ENCODE measurements around the gene TBC1D16.

TBC1D16 gene

DNA sequence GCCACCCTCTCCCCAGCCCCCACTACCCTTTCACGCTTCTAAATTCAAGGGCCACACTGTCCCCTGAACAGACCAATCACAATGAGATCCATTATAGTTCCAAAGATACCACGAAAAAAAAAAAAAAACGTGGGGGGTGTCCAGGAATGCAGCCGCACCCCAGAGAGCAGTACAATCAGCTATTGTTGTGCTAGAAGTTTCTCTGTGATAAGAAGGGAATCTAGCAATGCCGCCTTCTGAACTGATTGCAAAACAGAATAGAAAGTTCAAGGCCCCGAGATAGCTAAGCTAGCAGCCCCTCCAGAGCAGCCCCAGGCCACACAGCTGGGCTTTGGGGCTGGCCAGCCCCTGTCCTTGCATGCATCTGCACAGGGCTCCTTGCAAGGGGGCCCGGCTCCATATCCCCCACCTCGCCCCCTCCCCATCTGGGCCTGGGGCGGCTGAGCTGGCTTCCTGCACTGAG lies 109.5 kb downstream of the TBC1D16 start:
- DNase-seq (ENCODE audit: low spot score) = peak; percentile 61

DNA sequence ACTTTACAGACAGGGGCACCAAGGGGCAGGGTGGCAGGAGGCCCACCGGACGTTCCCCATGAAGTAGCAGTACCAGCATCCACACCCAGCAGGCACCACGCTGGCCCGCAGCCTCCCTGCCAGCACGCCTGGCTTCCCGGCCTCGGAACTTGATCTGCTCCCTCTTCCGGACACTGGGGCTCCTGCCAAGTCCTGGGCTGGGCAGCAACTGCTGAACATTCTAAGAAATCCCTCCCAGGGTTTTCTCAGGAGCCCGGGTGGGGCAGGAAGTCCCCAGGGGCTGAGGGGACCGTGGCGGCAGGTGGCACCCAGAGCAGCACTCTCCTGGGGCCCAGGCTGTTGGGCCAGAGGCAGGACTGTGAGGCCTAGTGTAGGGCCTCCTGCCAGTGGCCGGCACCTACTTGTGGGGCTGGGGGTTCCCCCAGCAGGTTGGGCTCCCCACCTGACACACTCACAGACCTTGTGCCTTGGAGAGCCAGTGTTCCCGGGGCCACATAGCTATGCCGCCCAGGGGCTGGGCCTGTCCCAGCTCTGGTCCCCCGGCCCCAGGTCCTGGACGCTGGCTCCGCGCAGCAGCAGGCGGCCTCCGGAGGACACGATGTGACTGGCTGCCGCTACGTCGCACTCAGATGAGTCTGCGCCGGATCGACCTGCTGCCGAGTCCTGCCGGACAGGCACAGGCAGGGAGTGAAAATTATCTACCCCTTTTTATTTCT lies 110.3 kb downstream of the TBC1D16 start:
- peak; percentile 82 for DNase-seq (ENCODE audit: low spot score)

DNA sequence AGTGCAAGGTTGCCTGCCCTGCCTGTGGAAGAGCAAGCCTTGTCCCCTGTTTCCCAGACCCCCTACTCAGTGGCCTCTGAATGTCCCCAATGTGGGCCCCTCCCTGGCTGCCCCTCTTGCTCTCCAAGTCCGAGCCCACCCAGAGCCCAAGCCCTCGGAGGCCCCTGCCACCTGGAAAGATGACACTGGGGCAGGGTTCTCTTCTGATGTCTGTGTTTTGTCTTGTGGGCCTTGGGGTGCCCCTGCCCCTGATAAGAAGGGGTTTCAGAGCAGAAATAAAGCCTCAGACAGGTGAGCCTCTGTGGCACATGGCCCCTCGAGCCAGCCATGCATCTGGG lies 111.1 kb downstream of the TBC1D16 start:
- DNase-seq (ENCODE audit: low spot score) = no peak

DNA sequence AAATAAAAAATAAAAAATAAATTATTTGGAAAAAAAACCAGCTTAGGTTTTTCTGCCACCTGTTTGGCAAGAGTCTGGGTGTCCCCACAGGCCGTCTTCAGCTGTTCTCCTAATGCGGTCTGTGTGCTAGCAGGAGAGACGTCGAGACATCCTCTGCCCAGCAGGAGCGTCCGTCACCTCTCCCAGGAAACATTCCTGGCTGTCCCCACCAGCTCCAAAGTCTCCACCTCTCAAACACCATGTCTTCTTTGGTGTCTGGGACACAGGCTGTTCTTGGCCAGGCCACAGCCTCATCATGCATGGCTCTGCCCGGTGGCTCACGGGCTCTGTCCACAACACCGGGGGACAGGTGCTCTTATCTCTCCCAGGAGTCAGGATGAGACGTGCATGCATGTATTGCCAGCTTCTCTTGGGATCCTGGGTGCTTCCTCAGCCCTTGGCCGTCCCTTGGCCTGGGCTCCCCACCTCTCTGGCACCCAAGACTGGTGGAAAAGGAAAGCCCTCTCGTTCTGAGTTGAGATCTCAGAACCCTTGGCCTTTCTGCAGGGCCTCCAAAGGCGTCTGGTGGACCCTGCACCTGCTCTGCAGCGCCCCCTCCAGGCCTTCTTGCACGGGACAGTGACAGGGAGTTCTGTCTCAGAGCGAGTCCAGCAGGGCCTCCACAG lies 111.6 kb downstream of the TBC1D16 start:
- DNase-seq (ENCODE audit: low spot score) = peak; percentile 16

DNA sequence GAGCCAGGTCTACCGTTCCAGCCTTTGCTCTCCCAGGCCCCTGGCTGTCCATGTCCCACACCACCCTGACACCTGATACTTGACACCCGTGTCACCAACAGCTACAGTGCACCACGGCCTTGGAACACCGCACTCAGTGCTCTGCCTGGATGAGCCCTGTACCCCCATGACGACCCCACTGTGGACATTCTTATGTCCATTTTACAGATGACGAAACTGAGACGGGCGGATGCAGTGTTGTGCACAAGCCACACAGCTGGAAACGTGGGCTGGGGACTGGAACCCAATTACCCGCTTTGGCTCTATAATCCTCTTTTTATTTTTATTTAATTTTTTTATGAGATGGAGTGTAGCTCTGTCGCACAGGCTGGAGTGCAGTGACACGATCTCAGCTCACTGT lies 112.9 kb downstream of the TBC1D16 start:
- DNase-seq (ENCODE audit: low spot score) = no peak

DNA sequence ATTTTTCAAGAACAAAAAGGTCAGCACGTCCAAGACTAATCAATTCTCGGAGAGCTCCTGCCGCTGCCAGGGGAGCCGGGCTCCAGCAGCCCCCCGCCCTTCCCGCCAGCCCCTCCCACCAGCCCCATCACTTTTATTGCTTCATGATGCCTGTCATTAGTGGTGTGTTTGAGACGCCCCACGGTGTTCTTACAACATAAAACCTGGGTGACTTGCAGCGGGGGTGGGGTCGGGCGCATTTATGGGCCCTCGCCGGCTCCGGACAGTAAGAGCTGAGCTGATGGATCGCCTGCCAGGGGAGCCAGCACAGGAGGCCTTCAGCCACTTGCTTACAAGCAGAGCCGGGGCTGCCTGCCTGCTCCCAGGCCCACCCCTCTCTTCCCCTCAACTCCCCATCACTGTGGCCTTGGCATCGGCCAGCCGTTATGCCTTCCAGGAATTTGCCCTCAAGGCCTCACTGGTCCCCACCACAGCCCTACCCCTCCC lies 113.5 kb downstream of the TBC1D16 start:
- no peak for DNase-seq (ENCODE audit: low spot score)

DNA sequence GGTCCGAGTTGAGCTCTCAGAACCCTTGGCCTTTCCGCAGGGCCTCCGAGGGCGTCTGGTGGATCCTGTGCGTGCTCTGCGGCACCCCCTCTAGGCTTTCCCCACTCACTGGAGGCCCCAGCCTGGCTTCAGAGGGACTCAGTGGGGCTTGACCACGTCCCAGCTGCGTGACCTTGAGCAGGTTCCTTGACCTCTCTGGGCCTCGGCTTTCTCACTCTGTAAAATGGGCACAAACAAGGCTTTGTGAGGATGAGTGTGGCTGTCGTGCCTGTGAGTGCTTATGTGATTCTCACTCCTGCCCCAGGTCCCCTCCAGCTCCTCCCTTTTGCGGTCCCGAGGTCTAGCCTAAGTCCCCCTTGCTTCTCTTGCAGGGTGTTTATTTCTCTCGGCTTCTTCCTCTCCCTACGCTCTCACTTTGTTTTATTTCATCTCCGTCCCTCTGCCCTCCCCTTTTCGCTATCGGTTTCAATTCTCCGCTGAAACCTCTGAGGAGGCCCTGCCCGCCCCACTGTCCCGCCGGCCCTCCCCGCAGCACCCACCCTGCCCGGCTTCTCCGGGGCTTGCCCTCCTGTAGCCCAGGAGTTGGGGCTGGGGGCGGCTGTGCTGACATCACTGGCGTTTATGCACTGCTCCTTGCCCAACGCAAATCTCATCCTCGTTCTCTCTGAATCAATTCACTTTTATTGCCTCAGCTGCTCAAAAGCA lies 114.1 kb downstream of the TBC1D16 start:
- no peak for DNase-seq (ENCODE audit: low spot score)

DNA sequence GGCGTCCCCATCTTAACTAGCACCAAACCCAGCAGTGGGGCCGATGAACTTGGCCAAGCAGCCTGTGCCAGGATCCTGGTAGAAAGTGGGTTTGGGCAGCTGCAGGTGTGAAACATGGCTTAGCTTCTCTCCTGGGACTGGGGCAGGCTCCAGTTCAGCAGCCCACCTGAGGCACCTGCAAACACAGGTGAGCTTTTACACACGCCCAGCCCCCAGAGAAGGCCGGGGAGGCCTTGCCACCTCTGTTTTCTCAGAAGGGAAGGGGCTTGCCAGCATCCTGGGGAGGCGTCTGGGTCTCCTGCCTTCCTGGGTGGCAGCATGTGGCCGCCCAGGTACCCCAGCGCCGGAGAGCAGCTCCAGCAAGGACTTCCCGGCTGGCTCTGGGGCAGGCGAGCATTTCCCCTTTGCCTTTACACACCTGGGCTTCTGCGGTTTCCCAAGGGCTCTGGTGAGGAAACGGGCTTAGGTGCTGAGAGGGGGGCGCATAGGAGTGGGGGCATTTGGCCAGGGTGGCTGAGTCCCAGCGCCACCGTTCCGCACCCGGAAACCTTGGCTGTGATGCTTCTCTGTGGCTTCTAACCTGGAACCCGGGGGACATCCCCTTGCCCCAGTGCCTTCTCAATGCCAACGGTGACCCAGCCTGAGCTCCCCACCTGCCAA lies 114.8 kb downstream of the TBC1D16 start:
- DNase-seq (ENCODE audit: low spot score) = no peak

DNA sequence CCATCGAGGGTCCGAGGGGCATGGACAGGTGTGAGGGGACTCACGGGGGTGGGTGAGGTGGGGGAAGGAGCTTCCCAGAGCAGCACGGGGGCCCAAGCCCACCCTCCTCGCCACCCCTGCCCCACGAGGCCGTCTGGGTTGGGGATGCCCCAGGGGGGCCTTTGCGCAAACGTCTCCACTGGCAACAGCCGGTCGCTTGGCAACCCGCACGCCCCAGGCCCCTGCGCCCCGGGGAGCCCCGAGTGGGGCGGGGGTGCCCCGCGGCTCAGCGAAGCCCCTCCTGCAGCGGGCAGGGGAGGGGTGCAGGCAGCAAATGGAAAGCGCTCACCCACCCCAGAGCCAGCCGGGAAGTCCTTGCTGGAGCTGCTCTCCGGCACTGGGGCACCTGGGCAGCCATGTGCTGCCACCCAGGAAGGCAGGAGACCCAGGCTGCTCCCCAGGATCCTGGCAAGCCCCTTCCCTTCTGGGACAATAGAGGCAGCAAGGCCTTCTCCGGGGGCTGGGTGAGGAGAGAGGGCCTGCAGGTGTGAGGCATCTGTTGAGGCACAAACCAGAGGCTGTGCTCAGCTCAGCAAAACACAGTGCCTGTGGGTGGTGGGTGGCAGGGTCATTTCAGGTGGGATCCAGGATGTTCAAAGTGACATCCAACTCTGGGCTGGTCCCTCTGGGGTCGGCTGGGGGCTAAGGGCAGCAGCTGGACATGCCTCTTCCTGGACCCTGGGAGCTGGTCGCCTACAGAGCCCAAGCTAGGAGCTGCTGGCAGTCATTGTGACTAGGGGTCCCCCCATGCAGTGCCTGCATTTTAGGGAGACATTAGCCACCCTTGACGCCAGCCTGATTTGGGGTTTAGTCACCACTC lies 115.6 kb downstream of the TBC1D16 start:
- DNase-seq (ENCODE audit: low spot score) = no peak

DNA sequence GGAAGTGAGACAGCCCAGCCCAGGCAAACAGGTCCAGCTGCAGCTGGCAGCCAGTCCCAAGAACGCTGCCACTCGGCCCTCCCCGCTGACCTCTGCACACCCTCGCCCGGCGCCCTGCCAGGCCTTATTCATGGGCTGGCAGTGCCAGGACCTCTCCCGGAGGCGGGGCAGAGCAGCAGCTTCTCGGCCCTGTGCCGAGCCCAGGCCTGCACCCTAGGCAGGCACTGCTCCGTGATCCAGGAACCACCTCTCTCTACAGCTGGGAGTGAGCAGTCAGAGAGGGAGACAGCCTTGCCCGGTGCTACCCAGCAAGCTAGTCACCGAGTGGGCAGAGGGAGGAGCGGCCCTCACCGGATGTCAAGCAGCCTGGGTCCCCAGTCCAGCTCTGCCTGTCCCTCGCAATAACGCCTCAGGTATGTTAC lies 116.5 kb downstream of the TBC1D16 start:
- peak; percentile 77 for DNase-seq (ENCODE audit: low spot score)

DNA sequence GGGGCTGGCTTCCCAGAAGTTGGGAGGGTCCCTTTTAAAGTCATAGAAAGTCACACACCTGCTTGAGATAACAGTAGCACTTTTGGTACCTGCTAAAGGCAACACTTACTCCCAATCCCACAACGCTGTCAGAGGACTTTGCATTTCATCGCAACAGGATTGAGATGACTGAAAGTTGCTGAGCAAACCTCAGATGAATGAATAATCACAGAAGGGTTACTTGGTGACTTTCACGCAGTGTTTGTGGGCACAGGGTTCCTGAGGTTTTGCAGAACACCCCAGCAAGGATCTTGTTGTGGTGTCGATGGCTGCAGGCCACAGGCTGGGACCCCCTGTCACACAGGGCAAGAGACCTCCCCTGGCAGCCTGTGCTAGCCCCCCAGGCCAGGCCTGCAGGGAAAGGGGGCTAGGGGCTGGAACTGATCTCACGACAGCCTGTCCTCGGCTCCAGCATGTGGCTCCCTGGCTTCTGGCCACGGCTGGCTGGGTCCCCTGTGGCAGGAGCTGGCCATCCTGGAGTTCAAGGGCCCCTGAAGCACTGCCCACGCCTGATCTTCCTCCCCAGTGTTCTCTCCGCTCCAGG lies 117.0 kb downstream of the TBC1D16 start:
- no peak for DNase-seq (ENCODE audit: low spot score)

DNA sequence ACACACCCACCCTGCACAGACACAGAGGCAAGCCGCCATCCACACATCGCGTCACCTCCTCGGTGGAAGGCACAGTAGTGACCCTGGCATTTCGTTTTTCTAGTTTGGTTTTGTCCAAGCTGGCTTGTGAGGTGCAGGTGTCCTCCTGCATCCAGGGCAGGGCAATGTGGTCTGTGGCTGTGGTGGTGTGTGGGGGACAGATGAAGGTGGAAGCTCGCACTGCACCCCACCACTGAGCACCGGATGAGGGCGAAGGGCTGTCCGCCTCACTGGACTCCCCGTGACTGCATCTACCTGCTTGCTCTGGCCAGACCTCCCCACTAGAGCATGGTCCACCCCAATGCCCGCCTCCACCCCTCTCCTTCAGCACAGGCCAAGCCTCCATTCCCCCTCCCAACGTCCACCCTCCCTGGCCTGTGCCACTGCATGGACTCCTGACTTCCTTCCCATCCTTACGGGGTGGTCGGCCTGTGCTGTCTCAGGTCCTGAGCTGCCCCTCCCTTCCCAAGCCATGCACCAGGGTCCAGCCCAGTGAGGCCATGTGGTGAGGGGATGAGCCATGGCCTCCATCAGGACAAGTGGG lies 117.7 kb downstream of the TBC1D16 start:
- DNase-seq (ENCODE audit: low spot score) = no peak

DNA sequence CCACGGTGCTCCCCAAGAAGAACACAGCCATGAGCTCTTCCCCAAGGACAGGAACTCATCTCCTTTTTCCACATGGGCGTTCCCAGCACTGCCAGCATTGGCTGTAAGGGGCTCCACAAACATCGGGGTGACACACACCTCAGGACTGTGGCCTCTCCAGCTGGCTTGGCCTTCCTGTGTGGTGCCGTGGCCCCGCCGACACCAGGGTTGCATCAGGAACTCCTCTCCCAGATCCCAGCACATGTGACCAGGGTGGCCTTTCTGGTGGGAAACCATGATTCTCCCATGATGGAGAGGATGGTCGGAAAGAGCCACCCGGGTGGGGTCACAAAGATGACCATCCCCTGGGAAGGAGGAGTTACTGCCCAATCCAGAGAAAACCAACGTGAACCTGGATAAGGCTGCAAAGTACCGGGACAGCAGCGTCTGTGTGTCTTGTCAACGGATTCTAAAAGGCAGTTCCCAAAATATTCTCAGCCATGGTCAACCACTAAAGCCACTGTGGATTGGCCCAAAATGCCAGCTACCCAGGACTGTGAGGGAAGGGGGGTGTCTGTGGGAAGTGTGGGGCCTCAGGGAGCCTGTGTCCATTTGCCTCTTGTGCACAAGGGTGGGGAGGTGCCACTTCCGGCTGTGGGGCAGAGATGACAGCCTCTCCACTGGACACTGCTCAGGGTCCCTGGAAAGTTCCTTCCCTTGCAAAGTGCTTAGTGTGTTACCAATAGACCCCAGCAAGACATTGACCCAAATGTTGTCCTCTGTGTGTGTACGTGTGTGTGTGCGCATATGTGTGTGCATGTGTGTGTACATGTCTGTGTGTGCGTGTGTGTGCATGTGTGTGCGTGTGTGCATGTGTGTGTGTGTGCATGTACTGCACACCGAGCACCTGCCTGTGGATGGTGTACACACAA lies 118.4 kb downstream of the TBC1D16 start:
- DNase-seq (ENCODE audit: low spot score) = no peak

DNA sequence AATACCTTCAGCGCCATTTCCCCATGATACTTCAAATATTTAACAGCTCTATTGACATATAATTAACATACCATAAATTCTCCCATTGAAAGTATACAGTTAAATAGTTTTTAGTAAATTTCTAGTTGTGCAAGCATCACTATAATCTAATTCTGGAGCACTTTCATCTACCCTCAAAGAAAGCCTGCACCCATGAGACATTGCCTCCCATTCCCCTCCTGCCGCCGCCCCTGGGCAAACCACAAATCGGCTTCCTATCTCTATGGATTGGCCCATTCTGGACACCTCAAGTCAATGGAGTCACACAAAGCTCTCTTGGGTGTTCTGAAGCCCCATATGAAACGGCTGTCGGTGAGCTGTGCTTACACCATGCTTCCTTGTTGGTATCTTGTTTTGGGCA lies 119.2 kb downstream of the TBC1D16 start:
- no peak for DNase-seq (ENCODE audit: low spot score)

DNA sequence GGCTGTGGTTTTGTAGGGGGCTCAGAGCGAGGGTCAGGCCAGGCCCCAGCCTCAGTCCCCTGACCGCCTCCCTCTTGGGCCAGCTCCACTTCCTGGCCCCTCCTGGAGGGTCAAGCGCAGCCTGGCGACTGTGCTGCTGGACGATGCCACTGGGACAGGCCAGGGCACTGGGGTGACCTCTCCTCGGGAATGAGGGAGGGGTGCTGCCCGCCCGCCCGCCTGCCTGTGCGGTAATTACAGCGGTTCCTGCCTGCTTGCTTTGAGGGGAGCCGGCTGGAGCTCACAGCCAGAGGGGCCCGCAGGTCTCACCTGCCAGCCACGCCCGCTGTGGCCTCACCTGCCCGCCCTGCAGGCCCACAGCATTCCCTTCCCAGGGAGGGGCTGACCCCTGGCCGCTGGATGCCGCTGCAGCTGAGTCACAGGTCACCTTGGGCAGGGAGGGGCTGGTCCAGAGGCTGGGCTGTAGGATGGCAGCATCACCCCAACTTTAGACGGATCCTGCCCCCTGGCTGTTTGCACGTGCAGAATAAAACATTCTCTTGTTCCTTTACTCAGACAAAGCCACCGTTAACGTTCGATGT lies 119.7 kb downstream of the TBC1D16 start:
- DNase-seq (ENCODE audit: low spot score) = peak; percentile 92

DNA sequence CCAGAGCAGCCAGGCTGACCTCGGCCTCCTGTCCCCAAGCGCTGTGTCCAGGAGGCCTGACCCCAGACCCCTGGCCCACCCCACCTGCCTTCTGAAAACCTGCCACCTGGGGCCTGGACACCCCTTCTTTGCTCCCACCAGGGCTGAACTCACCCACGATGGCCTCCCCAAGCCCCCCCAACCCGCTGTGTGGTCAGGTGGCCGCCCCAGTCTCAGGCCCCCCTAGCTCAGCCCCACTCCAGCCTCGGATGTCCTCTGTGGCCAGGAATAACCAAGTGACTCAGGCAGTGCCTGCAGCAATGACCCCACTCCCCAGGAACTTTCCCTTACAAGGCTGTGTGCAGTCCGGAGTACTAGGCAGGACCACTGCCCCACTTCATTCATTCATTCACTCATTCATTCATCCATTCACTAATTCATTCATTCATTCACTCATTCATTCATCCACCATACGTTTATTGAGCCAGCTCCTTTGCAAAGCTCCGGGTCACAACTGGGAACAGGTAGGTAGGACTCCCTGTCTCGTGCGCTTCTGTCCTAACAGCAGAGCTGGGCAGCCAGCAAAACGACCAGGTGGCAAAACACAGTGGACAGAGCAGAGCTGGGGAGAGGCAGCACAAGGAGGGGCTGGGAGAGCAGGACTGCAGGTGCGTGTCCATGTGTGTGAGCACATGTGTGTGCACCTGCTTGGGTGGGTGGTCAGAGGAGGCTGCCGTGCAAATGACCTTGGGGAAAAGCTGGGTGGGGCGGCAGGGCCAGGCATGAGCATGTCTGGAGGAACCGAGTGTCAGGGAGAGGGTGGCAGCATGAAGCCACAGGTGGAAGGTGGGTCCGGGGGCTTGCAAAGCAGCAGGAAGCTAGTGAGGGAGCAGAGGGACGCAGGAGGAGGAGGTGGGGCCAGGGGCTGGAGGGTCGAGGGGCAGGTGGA lies 120.6 kb downstream of the TBC1D16 start:
- DNase-seq (ENCODE audit: low spot score) = no peak

DNA sequence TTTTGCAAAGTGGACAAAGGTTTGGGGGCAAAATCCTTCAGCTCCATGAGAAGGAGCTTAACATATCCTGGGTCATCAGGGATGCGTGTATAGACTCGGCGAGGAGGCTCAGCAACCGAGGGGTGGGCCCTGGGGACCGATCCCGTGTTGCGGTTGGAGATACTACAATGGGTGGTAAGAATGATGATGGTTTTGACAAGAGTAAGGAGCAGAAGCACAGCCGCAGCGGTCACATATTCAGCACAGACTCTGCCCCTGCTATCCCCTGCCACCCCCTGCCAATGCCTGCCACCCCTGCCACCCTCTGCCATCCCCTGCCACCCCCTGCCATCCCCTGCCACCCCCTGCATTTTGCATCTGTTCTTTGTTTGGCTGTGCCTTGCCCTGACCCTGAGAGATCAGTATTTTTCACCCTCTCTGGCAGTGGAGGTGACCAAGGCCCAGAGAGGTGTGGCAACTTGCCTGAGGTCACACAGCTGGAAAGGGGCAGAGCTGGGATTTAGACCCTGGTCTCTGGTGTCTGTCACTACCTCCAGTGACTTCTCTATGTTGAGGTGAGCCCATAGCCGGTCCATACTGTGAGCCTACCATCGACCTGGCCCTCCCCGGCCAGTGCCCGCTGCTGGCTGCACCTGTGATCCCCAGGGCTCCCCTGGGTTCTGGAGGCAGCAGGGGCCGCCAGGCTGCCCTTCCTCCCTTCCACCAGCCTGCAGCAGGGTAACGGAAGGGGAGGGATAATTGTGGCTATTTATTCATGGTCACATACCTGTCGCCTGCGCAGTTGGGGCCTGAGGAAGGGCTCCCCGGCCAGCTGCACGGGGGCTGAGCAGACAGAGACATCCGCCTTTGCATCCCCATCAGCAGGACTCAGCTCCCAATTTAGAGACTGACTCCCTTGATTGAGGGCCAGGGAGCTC lies 121.5 kb downstream of the TBC1D16 start:
- no peak for DNase-seq (ENCODE audit: low spot score)

Measured in LoVo (cell line).